ENCODE measurements around the gene EYS.

The EYS gene

DNA sequence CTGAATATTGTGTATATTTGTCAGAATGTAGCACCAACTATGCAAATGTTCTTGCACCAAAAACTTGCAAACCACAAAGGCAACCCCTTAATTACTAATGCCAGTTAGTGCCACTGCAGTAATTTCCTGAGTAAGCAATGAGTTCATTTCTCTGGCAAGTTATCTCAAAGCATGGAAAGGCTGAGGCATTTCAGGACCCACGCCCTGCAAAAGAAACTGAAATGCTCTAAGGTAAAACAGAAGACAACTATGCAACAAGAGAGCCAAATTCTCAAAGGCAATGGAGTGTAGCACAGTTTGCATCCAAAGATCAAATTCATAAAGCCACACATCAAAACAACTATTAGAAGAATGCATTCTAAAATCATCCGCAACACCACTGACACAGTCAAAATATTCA lies 994.4 kb downstream of the EYS start:
- ChIA-PET CTCF (no interaction called here), POLR2A (no interaction called here)
- no peak for DNase-seq (ENCODE audit: extremely low spot score)
- TF ChIP-seq, protein P1, sequence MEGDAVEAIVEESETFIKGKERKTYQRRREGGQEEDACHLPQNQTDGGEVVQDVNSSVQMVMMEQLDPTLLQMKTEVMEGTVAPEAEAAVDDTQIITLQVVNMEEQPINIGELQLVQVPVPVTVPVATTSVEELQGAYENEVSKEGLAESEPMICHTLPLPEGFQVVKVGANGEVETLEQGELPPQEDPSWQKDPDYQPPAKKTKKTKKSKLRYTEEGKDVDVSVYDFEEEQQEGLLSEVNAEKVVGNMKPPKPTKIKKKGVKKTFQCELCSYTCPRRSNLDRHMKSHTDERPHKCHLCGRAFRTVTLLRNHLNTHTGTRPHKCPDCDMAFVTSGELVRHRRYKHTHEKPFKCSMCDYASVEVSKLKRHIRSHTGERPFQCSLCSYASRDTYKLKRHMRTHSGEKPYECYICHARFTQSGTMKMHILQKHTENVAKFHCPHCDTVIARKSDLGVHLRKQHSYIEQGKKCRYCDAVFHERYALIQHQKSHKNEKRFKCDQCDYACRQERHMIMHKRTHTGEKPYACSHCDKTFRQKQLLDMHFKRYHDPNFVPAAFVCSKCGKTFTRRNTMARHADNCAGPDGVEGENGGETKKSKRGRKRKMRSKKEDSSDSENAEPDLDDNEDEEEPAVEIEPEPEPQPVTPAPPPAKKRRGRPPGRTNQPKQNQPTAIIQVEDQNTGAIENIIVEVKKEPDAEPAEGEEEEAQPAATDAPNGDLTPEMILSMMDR (IDR thresholded peaks at IDR 0.05; ENCODE audit: control extremely low read depth, extremely low read depth, low read depth, missing control alignments) = no peak

DNA sequence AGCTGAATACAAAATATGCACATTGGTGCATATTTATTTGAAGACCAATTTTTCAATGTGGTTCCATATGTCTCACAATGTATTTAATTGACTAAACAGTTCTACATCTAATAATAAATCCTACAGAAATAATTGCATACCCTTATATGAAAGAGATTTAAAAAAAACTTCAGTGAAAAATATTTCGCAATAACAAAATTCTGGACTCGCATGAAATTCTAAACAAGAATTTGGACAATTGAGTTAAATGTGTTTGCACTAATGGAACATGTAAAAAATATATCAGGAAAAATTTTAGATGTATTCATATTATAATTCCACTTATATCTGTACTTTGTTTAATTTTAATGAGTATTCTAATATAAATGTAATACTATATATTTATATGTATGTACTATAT lies 1003.1 kb downstream of the EYS start:
- DNase-seq (ENCODE audit: extremely low spot score) = no peak
- POLR2A ChIA-PET = no interaction called here
- TF ChIP-seq, protein P1 (IDR thresholded peaks at IDR 0.05; ENCODE audit: control extremely low read depth, extremely low read depth, low read depth, missing control alignments) = no peak
- CTCF ChIA-PET = no interaction called here

DNA sequence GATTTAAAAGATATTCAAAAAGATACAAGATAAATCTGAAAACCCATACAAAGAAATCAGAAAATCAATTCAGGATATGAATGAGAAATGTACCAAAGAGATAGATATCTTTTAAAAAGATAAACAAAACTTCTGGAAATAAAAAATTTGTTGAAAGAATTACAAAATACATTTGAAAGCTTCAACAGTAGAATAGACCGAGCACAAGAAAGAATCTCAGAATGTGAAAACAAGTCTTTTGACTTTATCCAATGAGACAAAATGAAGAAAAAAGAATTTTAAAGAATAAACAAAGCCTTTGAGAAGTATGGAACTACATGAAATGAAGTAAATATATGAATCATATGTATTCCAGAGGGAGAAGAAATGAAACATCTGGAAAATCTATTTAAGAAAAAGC lies 1011.0 kb downstream of the EYS start:
- ChIA-PET POLR2A (no interaction called here), CTCF (no interaction called here)
- TF ChIP-seq, protein P1 (IDR thresholded peaks at IDR 0.05; ENCODE audit: control extremely low read depth, extremely low read depth, low read depth, missing control alignments) = no peak
- no peak for DNase-seq (ENCODE audit: extremely low spot score)

DNA sequence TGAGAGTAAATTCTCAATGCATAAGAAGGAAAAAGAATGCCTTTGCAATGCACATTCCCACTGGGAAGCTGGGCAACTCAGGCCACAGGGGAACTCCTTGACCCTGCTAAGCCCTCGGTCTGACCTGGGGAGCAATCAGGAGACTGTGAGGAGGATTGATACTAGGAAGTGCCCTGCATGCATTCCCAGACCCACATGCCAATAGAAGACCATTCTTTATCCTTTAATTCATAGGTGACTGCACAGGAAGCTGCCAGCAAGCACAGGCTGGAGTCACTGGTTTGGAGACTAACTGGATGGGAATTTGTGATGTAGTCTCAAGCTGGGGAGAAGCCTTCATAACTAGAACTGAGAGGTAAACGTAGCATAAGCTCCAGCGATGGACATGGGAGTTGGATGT lies 1012.7 kb downstream of the EYS start:
- DNase-seq (ENCODE audit: extremely low spot score) = no peak
- CTCF ChIA-PET = interaction anchor here (1.6 kb wide), 1 partner anchor 23 kb away, joined by 4 read pairs; no protein-coding TSS in a partner anchor
- POLR2A ChIA-PET = no interaction called here
- TF ChIP-seq, protein P1 (IDR thresholded peaks at IDR 0.05; ENCODE audit: control extremely low read depth, extremely low read depth, low read depth, missing control alignments) = no peak

DNA sequence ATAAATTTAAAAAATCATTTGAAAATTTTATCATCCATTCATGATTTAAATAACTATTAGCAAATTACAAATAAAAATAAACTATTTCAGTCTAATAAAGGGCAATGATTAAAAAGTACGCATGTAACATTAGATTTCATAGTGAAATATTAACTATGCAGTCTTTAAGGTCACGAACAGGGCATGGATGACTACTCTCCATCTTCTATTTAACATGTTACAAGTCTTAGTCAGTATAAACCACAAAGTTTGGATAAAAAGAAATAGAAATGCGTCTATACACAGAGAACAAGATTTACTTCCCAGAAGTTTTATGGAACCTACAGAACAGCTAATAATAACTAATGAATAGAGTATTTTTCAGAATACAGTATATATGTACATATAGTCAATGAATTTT lies 1016.0 kb downstream of the EYS start:
- CTCF ChIA-PET = no interaction called here
- POLR2A ChIA-PET = no interaction called here
- TF ChIP-seq, protein P1 (IDR thresholded peaks at IDR 0.05; ENCODE audit: control extremely low read depth, extremely low read depth, low read depth, missing control alignments) = no peak
- no peak for DNase-seq (ENCODE audit: extremely low spot score)

DNA sequence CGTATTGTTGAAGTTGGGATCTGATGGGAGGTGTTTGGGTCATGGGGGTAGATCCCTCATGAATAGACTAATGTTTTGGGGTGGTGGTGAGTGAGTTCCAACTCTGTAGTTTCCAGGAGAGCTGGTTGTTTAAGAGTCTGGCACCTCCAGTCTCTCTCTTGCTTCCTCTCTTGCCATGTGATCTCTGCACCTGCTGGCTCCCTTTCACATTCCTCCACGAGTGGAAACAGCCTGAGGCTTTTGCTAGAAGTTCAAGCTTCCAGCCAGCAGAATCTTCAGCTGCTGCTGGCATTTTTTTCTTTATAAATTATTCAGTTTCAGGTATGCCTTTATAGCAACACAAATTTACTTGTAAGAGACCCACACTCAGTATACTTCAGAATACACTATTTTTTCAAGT lies 1021.6 kb downstream of the EYS start:
- TF ChIP-seq, protein P1 (IDR thresholded peaks at IDR 0.05; ENCODE audit: control extremely low read depth, extremely low read depth, low read depth, missing control alignments) = no peak
- ChIA-PET CTCF (no interaction called here), POLR2A (no interaction called here)
- DNase-seq (ENCODE audit: extremely low spot score) = no peak

DNA sequence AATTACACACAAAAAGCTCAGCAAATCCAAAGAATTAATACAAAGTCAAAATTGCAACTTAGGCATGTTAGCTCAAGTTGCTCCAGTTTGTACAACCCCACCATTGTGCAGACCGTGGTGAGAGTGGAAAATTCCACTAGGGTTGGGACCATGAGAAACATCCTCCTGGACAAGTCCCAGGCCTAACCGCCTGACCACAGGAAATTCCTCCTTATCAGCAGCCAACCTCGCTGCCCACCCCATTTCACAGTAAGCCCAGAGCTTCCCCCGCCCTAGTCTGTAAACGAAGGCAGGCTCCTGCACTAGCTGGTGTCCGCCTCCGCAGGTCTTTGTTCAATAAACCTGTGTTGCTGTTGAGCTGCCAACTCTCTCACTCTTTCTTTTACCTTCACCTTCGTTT lies 1023.3 kb downstream of the EYS start:
- TF ChIP-seq, protein P1 (IDR thresholded peaks at IDR 0.05; ENCODE audit: control extremely low read depth, extremely low read depth, low read depth, missing control alignments) = no peak
- POLR2A ChIA-PET = no interaction called here
- CTCF ChIA-PET = interaction anchor here (0.7 kb wide), 1 partner anchor 12 kb away, joined by 3 read pairs; no protein-coding TSS in a partner anchor
- no peak for DNase-seq (ENCODE audit: extremely low spot score)

Data from GM10248 (cell line).